GM12892 (cell line): Measurements from ENCODE around the gene MAP4K4.

Source experiments
- POLR2A ChIP-seq: IDR thresholded peaks from 2 replicates; pipeline ENCODE4 v1.6.1; 2011; ENCODE audit warnings: low read depth, low read length, control low read depth
- POLR2AphosphoS5 ChIP-seq: IDR thresholded peaks from 2 replicates; pipeline ENCODE4 v1.6.1; 2011; ENCODE audit warnings: low read depth, low read length, control low read depth
- TAF1 ChIP-seq: IDR thresholded peaks from 2 replicates; pipeline ENCODE4 v1.6.1; 2011; ENCODE audit warnings: low read depth, mild to moderate bottlenecking, control low read depth, low read length, borderline replicate concordance

DNA sequence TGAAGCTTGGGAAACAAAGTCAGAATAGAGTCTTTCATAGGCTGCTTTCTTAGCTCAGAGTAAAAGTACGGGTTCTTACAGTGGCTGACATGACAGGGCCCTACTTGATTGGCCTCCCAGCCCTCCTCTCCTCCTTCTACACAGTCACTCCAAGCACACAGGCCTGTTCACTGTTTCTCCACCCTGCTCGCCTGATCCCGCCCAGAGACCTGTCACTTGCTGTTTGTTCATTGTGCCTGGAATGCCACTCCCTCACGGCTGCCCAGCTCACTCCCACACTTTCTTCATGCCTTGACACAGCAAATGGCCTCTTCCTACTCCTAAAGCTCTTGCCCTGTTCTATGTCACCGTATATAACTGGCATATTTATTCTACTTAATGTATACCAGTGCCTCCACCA is 104.8 kb downstream of the MAP4K4 start:
- TF ChIP-seq POLR2A (no peak), POLR2AphosphoS5 (no peak), TAF1 (no peak)
